IPS DF 6.9 (cell line): ENCODE results near the gene TTLL10.

Experiments used
- DNase-seq: peaks from one replicate; pipeline ENCODE4 v3.0.0-alpha.2; 2013; ENCODE audit warnings: low read depth, low spot score
- H3K27ac ChIP-seq: one replicate; pipeline ENCODE4 v1.5.1; 2013; ENCODE audit warnings: low read length, control low read depth
- H3K27me3 ChIP-seq: 2 replicates; pipeline ENCODE4 v1.6.1; 2013; ENCODE audit warnings: mild to moderate bottlenecking, low read length; ENCODE audit not compliant: control insufficient read depth, insufficient read depth
- H3K36me3 ChIP-seq: 2 replicates; pipeline ENCODE4 v1.6.1; 2013; ENCODE audit warnings: low read length; ENCODE audit not compliant: control insufficient read depth, insufficient read depth
- H3K4me1 ChIP-seq: 2 replicates; pipeline ENCODE4 v1.6.1; 2013; ENCODE audit warnings: low read length; ENCODE audit not compliant: control insufficient read depth, insufficient read depth
- H3K4me3 ChIP-seq: 2 replicates; pipeline ENCODE4 v1.5.1; 2013; ENCODE audit warnings: mild to moderate bottlenecking, low read length
- H3K9me3 ChIP-seq: 2 replicates; pipeline ENCODE4 v1.6.1; 2013; ENCODE audit warnings: low read length, inconsistent platforms; ENCODE audit not compliant: control insufficient read depth, insufficient read depth
- WGBS: extraction: QIAGEN DNeasy Blood & Tissue Kit; methylation state at CpG from one replicate; pipeline ENCODE4 v1.1.7; 2013; ENCODE audit warnings: mixed read lengths, missing lambda C conversion rate; ENCODE audit not compliant: insufficient read length, insufficient coverage; 5-methylcytosine and 5-hydroxymethylcytosine counted together

TTLL10 gene

DNA sequence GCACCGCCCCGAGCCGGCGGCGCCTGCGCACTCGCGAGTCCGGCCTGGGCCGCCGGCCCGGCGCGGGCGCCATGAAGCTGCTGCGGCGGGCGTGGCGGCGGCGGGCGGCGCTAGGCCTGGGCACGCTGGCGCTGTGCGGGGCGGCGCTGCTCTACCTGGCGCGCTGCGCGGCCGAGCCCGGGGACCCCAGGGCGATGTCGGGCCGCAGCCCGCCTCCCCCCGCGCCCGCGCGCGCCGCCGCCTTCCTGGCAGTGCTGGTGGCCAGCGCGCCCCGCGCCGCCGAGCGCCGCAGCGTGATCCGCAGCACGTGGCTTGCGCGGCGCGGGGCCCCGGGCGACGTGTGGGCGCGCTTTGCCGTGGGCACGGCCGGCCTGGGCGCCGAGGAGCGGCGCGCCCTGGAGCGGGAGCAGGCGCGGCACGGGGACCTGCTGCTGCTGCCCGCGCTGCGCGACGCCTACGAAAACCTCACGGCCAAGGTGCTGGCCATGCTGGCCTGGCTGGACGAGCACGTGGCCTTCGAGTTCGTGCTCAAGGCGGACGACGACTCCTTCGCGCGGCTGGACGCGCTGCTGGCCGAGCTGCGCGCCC lies 58.6 kb downstream of the TTLL10 start, which contains the start of gene B3GALT6:
B3GALT6 (plus strand) TSS at position 30 of the 588 bp plus-strand sequence; CDS start at position 72, 42 bp downstream.
- no peaks in the 10 kb centered on the region for H3K27me3 ChIP-seq
- no peaks in the 10 kb centered on the region for H3K9me3 ChIP-seq
- H3K4me1 ChIP-seq: peaks cover 7% of the 10 kb centered on the region; the same call in 1 of the 2 replicates
- DNase-seq: no peak
- H3K4me3 ChIP-seq: peak within 1 kb of the TSS; percentile 83
- no CpG with 5 or more reads among the region's 100 CpGs for WGBS
- no peak within 1 kb of the TSS for H3K27ac ChIP-seq
- H3K36me3 ChIP-seq: peaks cover 11% of the 10 kb centered on the region

DNA sequence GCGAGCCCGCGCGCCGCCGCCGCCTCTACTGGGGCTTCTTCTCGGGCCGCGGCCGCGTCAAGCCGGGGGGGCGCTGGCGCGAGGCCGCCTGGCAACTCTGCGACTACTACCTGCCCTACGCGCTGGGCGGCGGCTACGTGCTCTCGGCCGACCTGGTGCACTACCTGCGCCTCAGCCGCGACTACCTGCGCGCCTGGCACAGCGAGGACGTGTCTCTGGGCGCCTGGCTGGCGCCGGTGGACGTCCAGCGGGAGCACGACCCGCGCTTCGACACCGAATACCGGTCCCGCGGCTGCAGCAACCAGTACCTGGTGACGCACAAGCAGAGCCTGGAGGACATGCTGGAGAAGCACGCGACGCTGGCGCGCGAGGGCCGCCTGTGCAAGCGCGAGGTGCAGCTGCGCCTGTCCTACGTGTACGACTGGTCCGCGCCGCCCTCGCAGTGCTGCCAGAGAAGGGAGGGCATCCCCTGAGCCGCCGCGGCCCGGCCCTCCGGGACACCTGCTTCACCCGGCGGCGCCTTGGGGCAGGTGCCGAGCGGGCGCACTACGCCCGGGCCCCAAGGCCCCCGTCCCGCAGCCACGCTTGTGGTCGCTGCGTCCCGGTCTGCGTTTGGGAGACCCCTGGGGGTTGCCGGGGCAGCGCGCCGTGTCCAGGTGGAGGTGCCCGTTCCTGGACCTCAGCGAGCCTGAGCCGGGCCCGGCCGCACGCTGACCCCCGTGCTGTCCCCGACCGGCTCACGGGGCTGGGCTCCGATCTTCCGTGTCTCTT lies 59.3 kb downstream of the TTLL10 start:
- H3K4me3 ChIP-seq: no peak overlapping the region
- no CpG with 5 or more reads among the region's 98 CpGs for WGBS

DNA sequence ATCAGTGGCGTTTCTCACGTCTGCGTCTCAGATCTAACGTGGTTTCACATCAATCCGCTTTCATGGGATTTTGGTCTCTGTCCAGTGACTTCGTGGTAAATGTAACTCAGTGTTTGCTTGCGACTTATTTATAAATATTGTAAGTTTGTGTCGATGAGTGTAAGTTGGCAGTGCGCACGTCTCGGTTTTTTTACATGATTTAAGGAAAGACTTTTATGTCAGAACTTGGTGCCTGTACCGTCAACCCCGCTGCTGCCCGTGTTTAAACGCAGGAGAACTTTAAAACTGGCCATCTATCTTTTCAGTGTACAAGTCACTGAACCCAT lies 59.9 kb downstream of the TTLL10 start:
- Histone ChIP-seq H3K9me3 (no peaks in the 10 kb centered on the region), H3K4me1 (peaks cover 7% of the 10 kb centered on the region; the same call in 1 of the 2 replicates), H3K4me3 (no peak overlapping the region), H3K27me3 (no peaks in the 10 kb centered on the region), H3K27ac (no peak overlapping the region), H3K36me3 (peaks cover 2% of the 10 kb centered on the region; the same call in 1 of the 2 replicates)
- DNase-seq: no peak
- WGBS: 100% methylated on average over 5 of the region's 15 CpGs

More for the DNA sequence above, 59.3 kb downstream of the TTLL10 start:
- DNase-seq: no peak
- peaks cover 7% of the 10 kb centered on the region; the same call in 1 of the 2 replicates for H3K4me1 ChIP-seq
- peaks cover 6% of the 10 kb centered on the region for H3K36me3 ChIP-seq
- no peaks in the 10 kb centered on the region for H3K27me3 ChIP-seq
- no peaks in the 10 kb centered on the region for H3K9me3 ChIP-seq
- no peak overlapping the region for H3K27ac ChIP-seq

DNA sequence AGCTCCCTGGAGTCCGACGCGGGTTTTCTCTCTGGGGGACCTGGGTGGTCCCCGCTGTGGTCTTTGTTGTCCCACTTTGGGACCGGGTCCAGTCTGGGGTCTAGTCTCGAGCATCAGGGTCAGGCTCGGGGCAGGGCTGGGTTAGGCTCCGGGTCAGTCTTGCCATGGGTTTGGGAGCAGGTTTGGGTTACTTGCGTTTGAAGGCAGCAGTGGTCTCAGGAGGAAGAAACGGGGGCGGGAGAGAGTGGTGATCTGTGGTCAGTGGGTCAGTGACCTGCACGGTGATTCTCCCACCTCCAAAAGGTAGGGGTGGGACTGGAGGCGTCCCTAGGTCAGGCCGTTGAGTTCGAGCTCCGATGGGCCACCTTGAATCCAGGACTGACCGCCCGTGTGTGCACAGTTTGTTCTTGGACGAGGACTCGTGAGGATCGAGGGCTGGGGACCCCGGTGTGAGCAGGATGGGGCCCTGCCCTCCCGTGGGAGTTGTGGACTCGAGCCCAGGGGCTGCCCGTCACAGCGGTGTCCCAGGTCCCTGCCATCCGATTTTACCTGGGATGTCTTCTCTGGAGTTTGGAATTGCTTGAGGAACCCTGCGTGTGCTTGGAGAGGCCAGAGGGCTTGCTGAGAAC lies 60.6 kb downstream of the TTLL10 start:
- WGBS: no CpG with 5 or more reads among the region's 28 CpGs
- Histone ChIP-seq H3K4me3 (no peak overlapping the region), H3K27ac (no peak overlapping the region), H3K9me3 (no peaks in the 10 kb centered on the region), H3K4me1 (peaks cover 7% of the 10 kb centered on the region; the same call in 1 of the 2 replicates), H3K36me3 (peaks cover 2% of the 10 kb centered on the region; the same call in 1 of the 2 replicates), H3K27me3 (no peaks in the 10 kb centered on the region)
- no peak for DNase-seq

DNA sequence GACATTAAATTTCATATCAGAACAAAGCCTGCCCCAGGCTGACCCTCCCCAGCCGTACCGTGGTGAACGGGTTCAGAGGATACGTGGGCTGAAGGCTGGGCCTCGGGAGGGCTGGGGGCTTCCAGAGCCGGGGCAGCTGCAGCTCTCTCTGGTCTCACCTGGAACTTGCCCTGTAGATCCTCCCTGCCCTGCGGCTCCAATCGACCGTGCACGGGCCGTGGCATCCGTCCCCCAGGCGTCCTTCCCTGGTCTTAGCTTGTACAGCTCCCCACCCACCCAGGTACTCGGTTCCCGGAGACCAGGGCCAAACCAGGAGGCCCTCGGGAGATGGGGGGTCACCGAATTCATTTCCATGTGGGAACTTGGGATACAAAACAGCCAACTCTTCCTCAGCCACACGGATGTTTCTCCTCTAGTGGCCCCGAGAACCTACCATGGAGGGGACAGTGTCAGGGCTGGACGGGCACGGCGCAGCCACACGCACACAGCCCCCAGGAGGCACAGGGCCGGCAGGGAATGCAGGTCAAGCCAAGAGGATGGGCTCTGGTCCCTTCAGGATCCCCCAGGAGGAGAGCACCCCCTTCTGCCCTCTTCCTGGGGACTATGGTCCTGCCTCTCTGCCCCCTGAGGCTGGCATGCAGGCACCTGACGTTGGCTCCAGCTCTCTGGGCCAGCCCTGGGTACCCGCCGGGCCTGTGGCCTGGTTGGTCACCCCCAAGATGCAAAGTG lies 61.5 kb downstream of the TTLL10 start:
- no CpG with 5 or more reads among the region's 27 CpGs for WGBS
- DNase-seq: no peak

DNA sequence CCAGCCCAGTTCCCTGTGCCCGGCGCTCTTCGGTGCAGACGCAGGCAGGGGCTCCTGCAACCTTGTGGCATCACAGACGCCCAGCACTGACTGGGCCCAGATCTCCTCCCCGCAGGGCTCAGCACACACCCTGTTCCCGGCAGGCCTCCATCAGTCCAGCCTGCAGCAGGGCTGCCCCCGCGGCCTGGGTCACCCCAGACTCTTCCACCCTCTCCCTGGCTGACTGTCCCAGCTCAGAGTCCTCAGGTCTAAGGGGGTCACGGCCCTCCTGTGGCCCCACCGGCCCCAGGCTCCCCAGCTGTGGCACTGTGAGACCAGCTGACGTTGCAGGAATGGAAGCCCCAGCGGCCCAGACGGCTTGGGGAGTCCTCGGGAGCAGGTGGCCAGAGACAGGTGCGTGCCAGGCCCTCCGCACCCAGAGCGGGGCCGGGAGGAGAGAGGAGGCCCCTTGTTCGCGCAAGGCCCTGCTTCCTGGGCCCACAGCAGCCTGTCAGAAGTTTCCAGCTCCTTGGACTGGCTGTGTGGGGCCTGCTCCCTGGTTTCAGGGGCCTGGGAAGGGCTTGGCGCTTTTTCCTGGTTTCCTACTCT lies 62.6 kb downstream of the TTLL10 start:
- no peaks in the 10 kb centered on the region; the same call in 1 of the 2 replicates for H3K36me3 ChIP-seq
- no peak overlapping the region for H3K4me3 ChIP-seq
- WGBS: no CpG with 5 or more reads among the region's 22 CpGs
- H3K9me3 ChIP-seq: no peaks in the 10 kb centered on the region
- DNase-seq: no peak
- peaks cover 7% of the 10 kb centered on the region; the same call in 1 of the 2 replicates for H3K4me1 ChIP-seq
- H3K27ac ChIP-seq: no peak overlapping the region
- no peaks in the 10 kb centered on the region for H3K27me3 ChIP-seq

More for the DNA sequence above, 61.5 kb downstream of the TTLL10 start:
- Histone ChIP-seq H3K4me1 (peaks cover 7% of the 10 kb centered on the region; the same call in 1 of the 2 replicates), H3K36me3 (no peaks in the 10 kb centered on the region; the same call in 1 of the 2 replicates), H3K27me3 (no peaks in the 10 kb centered on the region), H3K27ac (no peak overlapping the region), H3K9me3 (no peaks in the 10 kb centered on the region), H3K4me3 (no peak overlapping the region)

DNA sequence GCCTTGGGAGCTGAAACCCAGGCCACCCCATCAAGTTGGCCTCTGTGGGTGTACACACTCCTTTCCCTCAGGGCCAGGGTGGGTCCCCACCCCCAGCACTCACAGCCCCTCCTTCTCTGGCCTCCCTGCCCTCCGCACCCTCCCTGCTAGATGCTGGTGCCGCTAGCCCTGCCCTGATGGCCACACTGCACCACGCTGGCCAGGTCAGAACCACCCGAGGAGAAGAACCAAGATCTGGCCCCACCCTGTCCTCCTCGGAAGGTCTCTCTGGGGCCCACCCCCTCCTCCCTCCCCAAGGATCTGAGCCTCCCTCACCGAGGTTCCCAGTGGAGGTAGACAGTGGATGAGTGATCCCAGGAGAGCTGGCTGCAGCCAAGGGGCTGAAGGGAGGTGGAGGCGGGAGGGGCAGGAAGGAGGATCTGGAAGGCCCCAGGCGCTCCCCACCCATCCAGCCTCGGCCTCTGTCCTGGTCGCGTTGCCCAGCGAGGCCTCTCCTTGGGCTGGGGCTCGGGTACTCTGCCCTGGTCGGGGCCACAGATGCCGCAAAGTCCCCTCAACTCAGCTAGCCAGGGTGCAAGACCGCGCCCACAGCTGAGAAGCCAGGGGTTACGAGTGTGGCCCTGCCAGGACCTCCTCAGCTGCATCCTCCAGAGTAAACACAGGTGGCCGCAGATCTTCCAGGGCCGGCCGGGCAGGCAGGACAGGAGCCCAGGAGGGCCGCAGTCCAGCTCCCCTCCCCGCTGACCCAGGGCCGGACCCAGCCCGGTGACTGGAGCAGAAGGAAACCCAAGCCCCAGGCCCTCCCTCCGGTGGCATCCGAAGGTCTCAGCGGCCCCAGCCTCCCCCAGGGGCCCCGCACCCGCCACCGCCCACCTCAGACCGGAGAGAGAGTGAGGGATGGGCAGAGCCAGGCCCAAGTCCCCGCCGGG lies 63.5 kb downstream of the TTLL10 start:
- Histone ChIP-seq H3K4me1 (peaks cover 7% of the 10 kb centered on the region; the same call in 1 of the 2 replicates), H3K36me3 (no peaks in the 10 kb centered on the region; the same call in 1 of the 2 replicates), H3K27me3 (no peaks in the 10 kb centered on the region), H3K4me3 (no peak overlapping the region), H3K27ac (no peak overlapping the region), H3K9me3 (no peaks in the 10 kb centered on the region)
- DNase-seq: no peak
- WGBS: no CpG with 5 or more reads among the region's 34 CpGs

DNA sequence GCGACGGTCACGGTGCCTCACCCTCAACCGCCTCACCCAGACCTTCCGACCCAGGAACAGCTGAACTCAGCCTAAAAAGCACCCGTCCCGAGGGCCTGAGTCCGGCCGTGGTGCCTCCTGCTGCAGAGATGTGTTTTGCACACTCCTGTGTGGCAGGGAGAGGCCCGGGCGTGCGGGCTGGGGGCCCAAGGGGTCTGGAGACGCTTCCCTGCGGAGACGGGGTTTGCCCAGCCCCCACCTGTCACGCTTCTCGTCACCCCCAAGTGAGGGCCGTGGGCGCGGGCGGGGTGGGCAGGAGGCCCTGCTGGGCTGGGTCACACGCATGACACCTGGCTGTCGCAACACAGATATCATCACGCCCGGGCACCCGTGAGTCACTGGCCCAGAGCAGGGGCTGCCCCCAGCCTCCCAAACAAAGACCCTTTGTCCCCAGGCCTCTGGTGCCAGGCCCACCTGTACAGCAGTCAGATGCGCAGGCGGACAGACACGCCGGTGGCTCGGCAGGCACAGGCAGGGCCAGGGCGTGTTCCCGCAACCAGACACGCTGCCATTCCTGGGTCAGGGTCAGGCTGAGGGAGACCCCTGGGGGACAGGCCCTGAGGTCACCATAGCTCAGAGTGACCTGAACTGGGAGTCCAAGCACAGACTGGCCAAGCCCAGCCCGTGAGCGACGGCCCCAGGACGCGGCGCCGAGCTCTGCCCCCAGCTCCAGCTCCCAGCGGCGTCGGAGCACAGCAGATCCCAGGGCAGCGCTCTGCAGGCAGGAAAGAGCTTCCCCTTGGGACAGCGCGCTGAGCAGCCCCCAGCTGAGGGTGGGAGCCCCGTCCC lies 64.4 kb downstream of the TTLL10 start:
- Histone ChIP-seq H3K36me3 (no peaks in the 10 kb centered on the region; the same call in 1 of the 2 replicates), H3K27me3 (no peaks in the 10 kb centered on the region), H3K9me3 (no peaks in the 10 kb centered on the region), H3K27ac (no peak overlapping the region), H3K4me1 (peaks cover 2% of the 10 kb centered on the region; the same call in 1 of the 2 replicates), H3K4me3 (no peak overlapping the region)
- no CpG with 5 or more reads among the region's 48 CpGs for WGBS
- no peak for DNase-seq
